ENCODE measurements around the gene CYB561A3. TPM values are rescaled to one million over a fixed set of nuclear protein-coding genes. Genes with fewer than 3 reads are reported as not detected.

The CYB561A3 gene
- polyA plus RNA-seq, 1 experiment: 91.3 TPM

GRCh38 chr11:61339490-61339878 lies 22.2 kb downstream of the CYB561A3 start:
- CTCF ChIA-PET: interaction anchor here (0.6 to 10.9 kb wide), 6 partner anchors 16 to 298 kb away, joined by 3 to 374 read pairs (median 3); partner anchors contain the start of gene TMEM216
- no peak for DNase-seq (ENCODE audit: low read depth)
- POLR2A ChIA-PET: no interaction called here
- no peaks in the 10 kb centered on the region for H3K27me3 ChIP-seq (ENCODE audit: control insufficient read depth, insufficient read depth, low read length)
- peaks cover 2% of the 10 kb centered on the region for H3K36me3 ChIP-seq (ENCODE audit: control insufficient read depth, insufficient read depth, low read length)
- H3K4me3 ChIP-seq (ENCODE audit: low read depth, low read length): no peak overlapping the region
- no peak for TF ChIP-seq CTCF (IDR thresholded peaks at IDR 0.05; ENCODE audit: insufficient read depth, low read depth, low read length)

- H3K4me3 ChIP-seq (ENCODE audit: low read depth, low read length): no peak overlapping the region
- ChIA-PET POLR2A (no interaction called here), CTCF (interaction anchor here (0.6 to 10.9 kb wide), 5 partner anchors 17 to 299 kb away, joined by 3 to 374 read pairs (median 3); partner anchors contain the start of gene TMEM216)
- peaks cover 2% of the 10 kb centered on the region for H3K36me3 ChIP-seq (ENCODE audit: control insufficient read depth, insufficient read depth, low read length)
- DNase-seq (ENCODE audit: low read depth): no peak
- no peaks in the 10 kb centered on the region for H3K27me3 ChIP-seq (ENCODE audit: control insufficient read depth, insufficient read depth, low read length)
- TF ChIP-seq CTCF (IDR thresholded peaks at IDR 0.05; ENCODE audit: insufficient read depth, low read depth, low read length): no peak
These were observed 22.7 kb downstream of the CYB561A3 start for GRCh38 chr11:61338783-61339489.

GRCh38 chr11:61337706-61338470 lies 23.8 kb downstream of the CYB561A3 start:
- CTCF ChIA-PET: interaction anchor here (1.2 to 10.9 kb wide), 7 partner anchors 9 to 91 kb away, joined by 3 to 374 read pairs (median 56); partner anchors contain the start of genes CYB561A3, TMEM138 and TMEM216
- no peak for DNase-seq (ENCODE audit: low read depth)
- no peaks in the 10 kb centered on the region for H3K27me3 ChIP-seq (ENCODE audit: control insufficient read depth, insufficient read depth, low read length)
- peaks cover 2% of the 10 kb centered on the region for H3K36me3 ChIP-seq (ENCODE audit: control insufficient read depth, insufficient read depth, low read length)
- no peak for TF ChIP-seq CTCF (IDR thresholded peaks at IDR 0.05; ENCODE audit: insufficient read depth, low read depth, low read length)
- no peak overlapping the region for H3K4me3 ChIP-seq (ENCODE audit: low read depth, low read length)
- POLR2A ChIA-PET: no interaction called here

DNA sequence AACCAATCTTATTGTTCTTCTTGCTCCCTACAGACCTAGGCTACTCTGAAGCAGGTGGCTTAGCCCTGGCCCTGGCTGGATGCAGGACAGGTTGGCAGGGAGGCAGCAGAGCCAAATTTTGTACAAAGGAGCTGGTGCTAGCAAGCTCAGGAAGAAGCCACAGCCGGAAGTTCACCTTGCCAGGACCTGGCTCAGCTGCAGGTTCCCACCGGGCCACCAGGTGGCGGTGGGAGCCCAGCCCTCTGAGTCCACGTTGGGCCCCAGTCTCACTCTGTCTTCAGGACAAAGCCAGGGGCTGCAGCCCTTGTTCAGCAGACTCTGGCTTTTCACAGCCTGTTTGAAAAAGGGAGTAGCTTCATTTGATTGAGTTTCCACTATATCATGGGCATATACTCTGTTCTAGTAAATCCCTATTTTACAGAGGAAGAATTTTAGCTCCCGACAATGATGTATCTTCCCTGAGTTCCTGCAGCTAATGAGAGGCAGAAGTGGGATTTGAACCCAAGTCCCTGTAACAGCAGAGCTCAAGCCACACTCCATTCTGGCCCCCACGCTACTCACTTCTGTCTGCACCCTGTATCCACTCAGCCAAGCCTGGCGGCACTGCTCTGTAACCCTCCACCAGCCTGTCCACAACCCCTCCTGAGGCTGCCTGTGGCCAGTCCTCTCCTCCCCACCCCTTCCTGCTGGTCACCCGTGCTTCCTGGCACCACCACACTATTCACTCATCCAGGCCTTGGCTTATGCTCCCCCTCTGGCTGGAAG lies 25.3 kb downstream of the CYB561A3 start:
- ChIA-PET POLR2A (no interaction called here), CTCF (interaction anchor here (0.7 to 10.9 kb wide), 31 partner anchors 8 to 99 kb away, joined by 3 to 374 read pairs (median 5); partner anchors contain the start of genes CPSF7, CYB561A3, TMEM138 and TMEM216)
- Histone ChIP-seq H3K27me3 (ENCODE audit: control insufficient read depth, insufficient read depth, low read length) (no peaks in the 10 kb centered on the region), H3K36me3 (ENCODE audit: control insufficient read depth, insufficient read depth, low read length) (no peaks in the 10 kb centered on the region; the same call in 1 of the 2 replicates), H3K4me3 (ENCODE audit: low read depth, low read length) (no peak overlapping the region)
- no peak for DNase-seq (ENCODE audit: low read depth)
- peak; percentile 99 for TF ChIP-seq CTCF (IDR thresholded peaks at IDR 0.05; ENCODE audit: insufficient read depth, low read depth, low read length)

All from BJ (cell line).